ENCODE results near the gene FILIP1.

The FILIP1 gene

DNA sequence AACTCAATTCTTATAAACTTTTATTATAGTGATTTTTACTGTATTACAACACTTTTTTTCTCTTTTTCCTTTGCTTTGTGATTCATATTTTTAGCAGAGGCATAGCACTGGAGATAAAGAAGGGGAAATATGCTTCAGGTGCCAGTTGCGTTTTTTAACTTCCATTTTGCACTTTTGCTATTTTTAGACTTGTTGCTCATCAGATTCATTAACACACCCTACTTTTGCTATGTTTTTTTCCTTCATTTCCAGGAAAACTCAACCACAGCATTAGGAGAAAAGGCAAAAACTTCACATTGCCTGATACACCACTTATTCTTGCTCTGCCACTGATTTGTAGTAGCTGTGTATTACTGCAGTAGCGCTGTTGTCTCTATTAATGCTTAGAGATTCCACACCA, 201.0 kb downstream of the FILIP1 start:
- H3K4me2 ChIP-seq = no peak overlapping the region
- H3K4me1 ChIP-seq = no peaks in the 10 kb centered on the region
- no peak for TF ChIP-seq Cebpa-rat (IDR thresholded peaks at IDR 0.05)
- no peak overlapping the region for H3K4me3 ChIP-seq
- H3K27me3 ChIP-seq = no peaks in the 10 kb centered on the region
- no peak overlapping the region for H3K27ac ChIP-seq
- H3K9me3 ChIP-seq = no peaks in the 10 kb centered on the region
- H3K9ac ChIP-seq = no peak overlapping the region
- 0 out of 2 replicates have a peak, but pooled peaks cover 3% of the 10 kb centered on the region for H3K36me3 ChIP-seq
- 0 out of 2 replicates have a peak, but pooled peaks cover 4% of the 10 kb centered on the region for H4K20me1 ChIP-seq

DNA sequence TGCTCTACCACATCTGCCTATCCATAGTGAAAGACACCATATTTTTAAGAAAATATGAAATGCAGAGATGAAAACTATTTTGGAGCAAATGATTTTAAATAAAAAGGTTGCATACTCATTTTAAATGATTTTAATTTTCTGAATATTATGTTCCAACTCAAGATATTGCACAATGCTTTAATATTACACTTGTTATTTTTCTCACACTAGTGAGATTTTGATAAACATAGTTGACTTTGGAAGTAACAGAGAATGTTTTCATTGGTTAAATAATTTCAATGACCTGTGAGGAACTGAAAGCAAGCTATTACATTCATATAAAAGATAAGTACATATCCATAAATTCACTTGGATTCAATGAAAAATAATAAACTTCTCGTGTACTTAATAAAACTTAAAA, 201.9 kb downstream of the FILIP1 start:
- Histone ChIP-seq H3K4me2 (no peak overlapping the region), H3K36me3 (0 out of 2 replicates have a peak, but pooled peaks cover 3% of the 10 kb centered on the region), H3K9ac (no peak overlapping the region), H3K4me3 (no peak overlapping the region), H3K27ac (no peak overlapping the region), H3K27me3 (no peaks in the 10 kb centered on the region), H4K20me1 (0 out of 2 replicates have a peak, but pooled peaks cover 4% of the 10 kb centered on the region), H3K9me3 (no peaks in the 10 kb centered on the region), H3K4me1 (no peaks in the 10 kb centered on the region)
- TF ChIP-seq Cebpa-rat (IDR thresholded peaks at IDR 0.05) = no peak

DNA sequence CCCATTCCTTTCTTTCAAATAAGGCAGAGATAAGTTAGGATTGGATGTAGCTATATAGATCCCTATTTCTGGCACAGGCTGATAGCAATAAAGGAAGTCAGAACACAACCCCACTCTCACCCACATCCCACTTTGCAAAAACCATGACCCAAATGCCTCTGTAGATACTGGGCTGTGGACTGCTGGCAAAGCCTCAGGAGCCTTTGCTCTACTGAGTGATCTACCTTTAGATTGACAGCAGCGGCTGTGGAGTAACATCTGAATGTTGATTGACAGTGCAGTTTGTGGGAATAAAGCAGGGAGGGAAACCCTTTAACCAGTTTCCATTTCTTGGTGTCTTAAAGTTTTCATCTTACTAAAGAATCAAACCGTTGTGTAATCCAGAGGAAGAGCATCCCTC, 202.3 kb downstream of the FILIP1 start:
- Histone ChIP-seq H3K4me1 (peaks cover 2% of the 10 kb centered on the region; the same call in 1 of the 2 replicates), H3K27me3 (no peaks in the 10 kb centered on the region), H3K36me3 (0 out of 2 replicates have a peak, but pooled peaks cover 3% of the 10 kb centered on the region), H3K9me3 (no peaks in the 10 kb centered on the region), H3K4me3 (no peak overlapping the region), H3K27ac (no peak overlapping the region), H3K9ac (no peak overlapping the region), H3K4me2 (no peak overlapping the region), H4K20me1 (0 out of 2 replicates have a peak, but pooled peaks cover 4% of the 10 kb centered on the region)
- TF ChIP-seq Cebpa-rat (IDR thresholded peaks at IDR 0.05) = no peak

DNA sequence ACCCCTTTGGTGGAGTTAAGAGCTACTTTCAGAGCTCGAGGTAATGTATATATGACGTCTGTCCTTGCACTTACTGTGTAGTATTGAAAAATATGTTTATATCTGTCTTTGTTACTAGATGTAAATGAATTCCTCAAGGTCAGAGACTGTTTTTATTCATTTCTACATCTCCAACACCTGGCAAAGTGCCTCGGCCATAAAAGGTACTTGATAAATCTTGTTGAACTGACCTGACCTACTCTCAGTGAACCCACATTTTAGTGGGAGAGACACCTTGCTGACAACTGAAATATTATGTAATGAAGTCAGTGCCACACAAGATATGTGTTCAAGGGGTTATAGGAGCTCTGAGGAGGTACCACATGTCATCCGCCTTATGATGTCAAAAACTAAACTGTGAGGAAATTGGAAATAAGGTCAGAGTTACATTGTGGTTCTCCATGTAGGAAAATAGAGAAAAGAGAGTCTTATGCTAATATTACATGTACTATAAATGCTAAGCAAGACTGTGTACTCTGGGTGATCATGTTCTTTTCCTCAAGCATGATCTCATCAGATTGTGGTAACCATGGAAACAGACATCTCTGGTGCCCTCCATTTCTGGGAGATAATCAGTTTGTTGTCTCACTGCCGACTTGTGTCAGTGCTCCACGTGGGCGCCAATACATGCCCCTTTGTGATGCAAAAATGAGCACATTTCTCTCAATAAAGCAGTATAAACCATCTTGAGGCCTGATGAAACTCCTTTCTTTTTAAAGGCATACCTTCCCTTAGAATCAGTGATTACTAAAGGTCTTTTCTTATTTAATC, 203.3 kb downstream of the FILIP1 start:
- H3K36me3 ChIP-seq = 0 out of 2 replicates have a peak, but pooled peaks cover 3% of the 10 kb centered on the region
- no peak overlapping the region for H3K4me2 ChIP-seq

GRCh38 chr6:75288023-75288422, 205.6 kb downstream of the FILIP1 start:
- no peak for TF ChIP-seq Cebpa-rat (IDR thresholded peaks at IDR 0.05)
- no peaks in the 10 kb centered on the region for H3K27me3 ChIP-seq
- H4K20me1 ChIP-seq = peaks cover 18% of the 10 kb centered on the region
- H3K4me3 ChIP-seq = no peak overlapping the region
- no peak overlapping the region for H3K9ac ChIP-seq
- peaks cover 17% of the 10 kb centered on the region for H3K4me1 ChIP-seq
- H3K9me3 ChIP-seq = no peaks in the 10 kb centered on the region
- no peak overlapping the region for H3K27ac ChIP-seq
- 0 out of 2 replicates have a peak, but pooled peaks cover 3% of the 10 kb centered on the region for H3K36me3 ChIP-seq
- H3K4me2 ChIP-seq = no peak overlapping the region

More for the DNA sequence above, 203.3 kb downstream of the FILIP1 start:
- Histone ChIP-seq H4K20me1 (0 out of 2 replicates have a peak, but pooled peaks cover 4% of the 10 kb centered on the region), H3K27me3 (no peaks in the 10 kb centered on the region), H3K4me1 (peaks cover 12% of the 10 kb centered on the region), H3K4me3 (no peak overlapping the region), H3K9me3 (no peaks in the 10 kb centered on the region), H3K9ac (no peak overlapping the region), H3K27ac (no peak overlapping the region)
- TF ChIP-seq Cebpa-rat (IDR thresholded peaks at IDR 0.05) = no peak

- Histone ChIP-seq H3K27me3 (no peaks in the 10 kb centered on the region), H3K4me3 (no peak overlapping the region), H3K9ac (no peak overlapping the region), H3K4me1 (peaks cover 23% of the 10 kb centered on the region), H3K36me3 (0 out of 2 replicates have a peak, but pooled peaks cover 3% of the 10 kb centered on the region), H4K20me1 (peaks cover 24% of the 10 kb centered on the region), H3K27ac (no peak overlapping the region), H3K9me3 (no peaks in the 10 kb centered on the region), H3K4me2 (no peak overlapping the region)
- TF ChIP-seq Cebpa-rat (IDR thresholded peaks at IDR 0.05) = no peak
Observed at GRCh38 chr6:75287424-75287823, 206.2 kb downstream of the FILIP1 start.

GRCh38 chr6:75286955-75287354, 206.6 kb downstream of the FILIP1 start:
- no peaks in the 10 kb centered on the region for H3K9me3 ChIP-seq
- H3K4me3 ChIP-seq = no peak overlapping the region
- peaks cover 29% of the 10 kb centered on the region for H4K20me1 ChIP-seq
- TF ChIP-seq Cebpa-rat (IDR thresholded peaks at IDR 0.05) = no peak
- H3K4me1 ChIP-seq = peaks cover 28% of the 10 kb centered on the region
- no peak overlapping the region for H3K4me2 ChIP-seq
- H3K9ac ChIP-seq = no peak overlapping the region
- no peaks in the 10 kb centered on the region for H3K27me3 ChIP-seq
- H3K36me3 ChIP-seq = 0 out of 2 replicates have a peak, but pooled peaks cover 3% of the 10 kb centered on the region
- H3K27ac ChIP-seq = no peak overlapping the region

- H3K9me3 ChIP-seq = no peaks in the 10 kb centered on the region
- H4K20me1 ChIP-seq = peaks cover 39% of the 10 kb centered on the region
- peaks cover 38% of the 10 kb centered on the region for H3K4me1 ChIP-seq
- peak overlapping the region; percentile 95 for H3K4me3 ChIP-seq
- peak overlapping the region; percentile 75 for H3K4me2 ChIP-seq
- 0 out of 2 replicates have a peak, but pooled peaks cover 3% of the 10 kb centered on the region for H3K36me3 ChIP-seq
- peak overlapping the region; percentile 94 for H3K9ac ChIP-seq
- TF ChIP-seq Cebpa-rat (IDR thresholded peaks at IDR 0.05) = no peak
- H3K27ac ChIP-seq = peak overlapping the region; percentile 65
- no peaks in the 10 kb centered on the region for H3K27me3 ChIP-seq
Observed at GRCh38 chr6:75285283-75285639, 208.3 kb downstream of the FILIP1 start.

DNA sequence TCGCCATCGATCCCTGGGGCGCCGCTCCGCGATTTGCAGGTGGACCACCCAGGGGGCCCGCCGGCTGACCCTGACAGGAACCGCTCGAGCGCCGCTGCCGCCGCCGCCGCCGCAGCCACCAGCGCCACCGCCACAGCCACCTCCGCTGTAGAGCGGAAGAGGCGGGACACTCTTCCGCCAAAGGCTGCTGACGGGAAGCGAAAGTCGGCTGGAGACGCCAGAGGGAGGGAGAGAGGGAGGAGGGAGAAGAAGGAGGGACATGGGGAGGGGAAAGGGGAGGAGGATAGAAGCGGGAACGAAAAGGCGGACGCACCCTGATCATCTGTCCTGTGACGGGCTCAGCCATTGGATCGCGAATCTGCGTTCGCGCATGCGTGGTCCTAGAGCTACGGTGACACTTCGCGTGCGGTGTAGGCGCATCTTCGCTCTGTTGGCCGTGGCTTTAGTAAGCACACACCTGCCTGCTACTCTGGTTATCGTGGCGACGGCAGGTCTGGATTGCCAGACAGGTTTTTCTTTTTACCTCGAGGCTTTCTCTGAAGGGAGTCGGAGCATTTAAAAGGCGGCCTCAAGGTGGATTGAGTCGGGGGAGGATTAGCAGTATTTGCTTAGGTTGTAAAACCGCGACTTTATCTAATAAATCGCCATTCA, 208.8 kb downstream of the FILIP1 start, which contains the start of gene TMEM30A:
TMEM30A (minus strand) TSS at position 161 of the 651 bp plus-strand sequence; CDS start at position 7, 154 bp downstream.
- Histone ChIP-seq H3K27ac (peak within 1 kb of the TSS; percentile 90), H4K20me1 (peaks cover 43% of the 10 kb centered on the region), H3K36me3 (0 out of 2 replicates have a peak, but pooled peaks cover 1% of the 10 kb centered on the region), H3K4me2 (peak within 1 kb of the TSS; percentile 75), H3K9ac (peak within 1 kb of the TSS; percentile 94), H3K9me3 (no peaks in the 10 kb centered on the region), H3K4me3 (peak within 1 kb of the TSS; percentile 95), H3K27me3 (no peaks in the 10 kb centered on the region), H3K4me1 (peaks cover 38% of the 10 kb centered on the region)
- TF ChIP-seq Cebpa-rat (IDR thresholded peaks at IDR 0.05) = no peak
